Body of pancreas (tissue), 4 donors: ENCODE results near the gene NGDN.

Source experiments
- POLR2A ChIP-seq, 3 donors: fragments of 450-650 bp; IDR thresholded peaks; one replicate each; pipeline ENCODE4 v1.6.1; 2016; ENCODE audit warnings: antibody characterized with exemption in 3 of 3, mild to moderate bottlenecking in 2 of 3
- TF ChIP-seq, protein P1 (sequence below), 7 experiments: fragments of 450-650 bp in 4 of 7; fragments of 200-600 bp in 3 of 7; sonication (generic) in 3 of 7; IDR thresholded peaks; one replicate each; pipeline ENCODE4 v1.5.1; 2016 to 2019; ENCODE audit warnings: antibody characterized with exemption in 7 of 7

GRCh38 chr14:23481979-23482822 is 12.7 kb downstream of the NGDN start:
- TF ChIP-seq, protein P1, sequence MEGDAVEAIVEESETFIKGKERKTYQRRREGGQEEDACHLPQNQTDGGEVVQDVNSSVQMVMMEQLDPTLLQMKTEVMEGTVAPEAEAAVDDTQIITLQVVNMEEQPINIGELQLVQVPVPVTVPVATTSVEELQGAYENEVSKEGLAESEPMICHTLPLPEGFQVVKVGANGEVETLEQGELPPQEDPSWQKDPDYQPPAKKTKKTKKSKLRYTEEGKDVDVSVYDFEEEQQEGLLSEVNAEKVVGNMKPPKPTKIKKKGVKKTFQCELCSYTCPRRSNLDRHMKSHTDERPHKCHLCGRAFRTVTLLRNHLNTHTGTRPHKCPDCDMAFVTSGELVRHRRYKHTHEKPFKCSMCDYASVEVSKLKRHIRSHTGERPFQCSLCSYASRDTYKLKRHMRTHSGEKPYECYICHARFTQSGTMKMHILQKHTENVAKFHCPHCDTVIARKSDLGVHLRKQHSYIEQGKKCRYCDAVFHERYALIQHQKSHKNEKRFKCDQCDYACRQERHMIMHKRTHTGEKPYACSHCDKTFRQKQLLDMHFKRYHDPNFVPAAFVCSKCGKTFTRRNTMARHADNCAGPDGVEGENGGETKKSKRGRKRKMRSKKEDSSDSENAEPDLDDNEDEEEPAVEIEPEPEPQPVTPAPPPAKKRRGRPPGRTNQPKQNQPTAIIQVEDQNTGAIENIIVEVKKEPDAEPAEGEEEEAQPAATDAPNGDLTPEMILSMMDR (IDR thresholded peaks at IDR 0.05): no peak
- TF ChIP-seq POLR2A (IDR thresholded peaks at IDR 0.05): no peak
